ENCODE measurements around the gene PCED1B. TPM values are rescaled to one million over a fixed set of nuclear protein-coding genes. Genes with fewer than 3 reads are reported as not detected.
A peak's percentile ranks its signal among the peaks of the same experiment; 100 is the strongest.
"Not testable (repeated sequence)": the region's sequence is repeated elsewhere in the genome, so short reads cannot be mapped to it uniquely, and the experiment has no call there.

Gene PCED1B, protein sequence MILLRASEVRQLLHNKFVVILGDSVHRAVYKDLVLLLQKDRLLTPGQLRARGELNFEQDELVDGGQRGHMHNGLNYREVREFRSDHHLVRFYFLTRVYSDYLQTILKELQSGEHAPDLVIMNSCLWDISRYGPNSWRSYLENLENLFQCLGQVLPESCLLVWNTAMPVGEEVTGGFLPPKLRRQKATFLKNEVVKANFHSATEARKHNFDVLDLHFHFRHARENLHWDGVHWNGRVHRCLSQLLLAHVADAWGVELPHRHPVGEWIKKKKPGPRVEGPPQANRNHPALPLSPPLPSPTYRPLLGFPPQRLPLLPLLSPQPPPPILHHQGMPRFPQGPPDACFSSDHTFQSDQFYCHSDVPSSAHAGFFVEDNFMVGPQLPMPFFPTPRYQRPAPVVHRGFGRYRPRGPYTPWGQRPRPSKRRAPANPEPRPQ
- polyA plus RNA-seq (2014; cell fraction: cytosol; rRNA removed), result not detected in 2 replicates
- not detected in 2 replicates for polyA plus RNA-seq (2014; cell fraction: nucleus; rRNA removed)

DNA sequence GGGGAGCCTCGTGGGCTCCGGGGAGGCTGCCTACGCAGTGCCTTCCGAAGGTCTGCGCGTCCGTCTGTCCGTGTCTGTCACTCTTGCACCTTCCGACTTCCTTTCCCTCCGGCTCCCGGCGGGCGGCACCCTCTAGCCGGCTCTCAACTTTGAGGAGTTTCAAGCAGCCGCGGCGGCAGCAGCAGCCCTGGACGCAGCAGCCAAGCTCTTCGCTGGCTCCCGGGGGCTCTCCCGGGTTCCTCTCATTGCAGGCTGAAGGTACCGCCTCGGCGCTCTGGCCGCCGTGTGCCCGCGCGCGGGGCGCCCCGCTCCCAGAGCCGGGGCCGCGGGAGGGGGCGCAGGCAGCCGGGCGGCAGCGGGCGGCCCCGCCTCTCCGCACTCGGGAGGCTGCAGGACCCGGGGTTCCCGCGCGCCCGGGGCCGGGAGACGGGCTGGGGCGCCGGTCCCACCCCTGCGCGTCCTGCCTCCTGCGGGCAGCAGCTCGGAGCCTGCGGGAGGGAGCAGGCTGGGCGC, at the start of gene PCED1B, which contains the start of gene AMIGO2:
Gene PCED1B, plus strand, starts transcription at position 154 of the 513 bp plus-strand sequence. CDS start 155,443 bp downstream, outside the sequence.
Gene AMIGO2, minus strand, starts transcription at position 492 of the 513 bp plus-strand sequence. CDS start 957 bp downstream, outside the sequence.
- DNase-seq (ENCODE audit: low spot score), result peak; percentile 9

DNA sequence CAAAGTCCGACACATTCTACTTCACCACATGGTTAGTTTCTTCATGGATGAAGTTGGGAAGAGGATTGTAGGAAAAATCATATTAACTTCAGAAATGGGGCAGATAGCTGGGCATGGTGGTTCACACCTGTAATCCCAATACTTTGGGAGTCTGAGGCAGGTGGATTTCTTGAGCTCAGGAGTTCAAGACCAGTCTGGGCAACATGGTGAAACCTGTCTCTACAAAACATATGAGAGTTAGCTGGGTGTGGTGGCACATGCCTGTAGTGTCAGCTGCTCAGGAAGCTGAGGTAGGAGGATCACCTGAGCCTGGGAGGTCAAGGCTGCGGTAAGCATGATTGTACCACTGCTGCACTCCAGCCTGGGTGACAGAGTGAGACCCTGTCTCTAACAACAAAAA, 49.5 kb upstream of the PCED1B start:
- no peak for DNase-seq (ENCODE audit: low spot score)

DNA sequence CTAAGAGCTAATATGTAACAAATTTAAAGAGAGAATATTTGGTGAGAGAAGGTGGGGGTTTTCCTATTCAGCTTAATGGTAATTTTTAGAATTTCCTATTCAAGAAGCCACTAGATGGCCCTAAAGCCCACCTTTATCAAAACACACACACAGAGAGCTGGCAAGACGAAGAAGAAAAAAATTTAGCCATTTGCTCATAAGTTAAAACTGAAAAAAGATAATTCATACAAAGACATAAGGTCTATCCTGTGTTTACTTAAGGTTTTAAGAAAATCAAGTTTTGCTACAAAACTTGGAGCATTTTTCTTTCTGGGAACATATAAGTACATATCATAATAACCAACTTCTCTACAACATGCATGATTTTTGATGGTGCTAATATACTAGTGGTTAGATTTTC, 46.8 kb upstream of the PCED1B start:
- peak; percentile 22 for DNase-seq (ENCODE audit: low spot score)

DNA sequence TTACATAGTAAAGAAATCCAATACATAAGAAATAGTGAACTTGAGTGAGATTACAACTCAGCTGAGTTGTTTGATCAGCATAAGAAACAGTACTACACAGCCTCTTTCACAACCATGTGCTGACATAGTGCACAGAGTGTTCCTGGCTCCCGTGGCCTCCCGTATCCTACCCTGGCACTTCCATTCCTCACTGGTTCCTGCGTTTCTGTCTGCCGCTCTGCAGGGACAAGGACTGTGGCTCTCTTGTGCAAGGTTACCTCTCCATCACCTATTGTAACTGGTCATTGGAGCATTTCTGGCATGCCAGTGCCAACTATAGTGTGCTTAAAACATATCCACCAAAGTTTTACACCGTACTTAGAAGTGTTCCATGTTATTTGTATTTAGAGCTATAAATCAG, 46.3 kb upstream of the PCED1B start:
- DNase-seq (ENCODE audit: low spot score), result no peak

DNA sequence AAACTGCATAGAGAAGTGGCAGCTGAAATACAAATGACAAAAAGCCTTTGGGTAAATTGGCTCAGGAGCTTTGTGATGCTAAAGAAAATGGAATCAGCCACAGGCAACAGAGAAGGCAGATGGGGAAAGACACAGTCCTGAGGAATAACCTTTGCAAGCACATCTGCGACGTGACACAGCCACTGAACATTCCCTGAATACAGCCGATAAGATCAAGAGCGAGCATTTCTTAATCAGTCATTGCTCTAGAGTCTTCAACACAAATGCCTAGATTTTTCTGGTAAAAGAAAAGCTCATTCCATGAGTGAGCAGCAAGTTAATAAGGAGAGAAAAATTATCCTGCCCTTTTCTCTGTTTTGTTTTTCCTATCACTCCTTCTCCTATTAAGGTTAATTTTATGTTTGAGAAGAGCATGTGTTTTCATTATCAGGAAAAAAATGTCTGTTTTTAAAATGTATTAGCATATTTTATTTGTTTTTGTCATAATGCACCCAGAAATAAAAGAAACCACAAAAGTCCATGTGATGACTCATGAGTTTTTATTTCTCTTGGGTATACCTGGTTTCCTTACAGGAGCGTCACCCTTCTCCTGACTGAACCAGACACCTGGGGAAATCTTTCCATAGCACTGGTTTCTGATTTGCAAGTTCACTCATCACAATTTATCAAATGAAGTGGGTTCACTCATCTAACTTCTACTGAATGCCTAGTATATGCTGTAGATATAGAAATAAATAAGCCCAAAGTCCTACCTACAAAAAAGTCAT, 45.4 kb upstream of the PCED1B start:
- DNase-seq (ENCODE audit: low spot score), result no peak

DNA sequence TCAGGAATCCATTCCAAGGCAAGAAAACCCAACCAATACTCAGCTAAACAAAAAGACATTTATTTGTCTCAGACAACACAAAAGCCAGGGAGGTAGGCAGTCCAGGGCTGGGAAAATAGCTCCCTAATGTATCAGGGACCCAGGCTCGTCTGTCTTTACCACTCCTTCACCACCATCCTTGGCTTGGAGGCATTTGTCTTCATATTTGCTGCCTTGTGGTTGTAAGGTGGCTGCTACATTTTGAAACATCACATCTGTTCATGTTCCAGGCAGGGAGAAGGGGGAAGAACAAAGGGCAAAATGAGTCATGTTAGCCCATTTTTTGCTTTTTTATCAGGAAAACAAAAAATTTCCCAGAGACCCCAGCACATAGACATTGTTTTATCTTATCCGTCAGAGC, 44.8 kb upstream of the PCED1B start:
- DNase-seq (ENCODE audit: low spot score), result no peak

DNA sequence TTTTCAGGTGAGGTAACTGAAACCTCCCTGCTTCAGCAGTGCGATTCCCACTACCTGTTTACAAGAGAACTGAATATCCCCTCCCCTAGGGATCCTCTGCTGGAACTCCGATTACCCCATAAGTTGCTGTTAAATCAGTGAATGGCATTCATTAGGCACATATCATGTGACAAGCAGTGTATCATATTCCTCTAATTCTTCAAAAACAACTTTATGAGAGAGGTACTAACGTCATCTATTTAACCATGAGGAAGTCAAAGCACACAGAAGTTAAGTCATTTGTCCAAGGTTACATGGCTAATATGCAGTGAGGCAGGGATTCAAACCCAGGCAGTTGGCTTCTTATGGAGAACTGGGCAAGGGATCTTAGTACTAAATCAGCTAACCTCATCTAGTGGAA, 43.9 kb upstream of the PCED1B start:
- DNase-seq (ENCODE audit: low spot score), result no peak

DNA sequence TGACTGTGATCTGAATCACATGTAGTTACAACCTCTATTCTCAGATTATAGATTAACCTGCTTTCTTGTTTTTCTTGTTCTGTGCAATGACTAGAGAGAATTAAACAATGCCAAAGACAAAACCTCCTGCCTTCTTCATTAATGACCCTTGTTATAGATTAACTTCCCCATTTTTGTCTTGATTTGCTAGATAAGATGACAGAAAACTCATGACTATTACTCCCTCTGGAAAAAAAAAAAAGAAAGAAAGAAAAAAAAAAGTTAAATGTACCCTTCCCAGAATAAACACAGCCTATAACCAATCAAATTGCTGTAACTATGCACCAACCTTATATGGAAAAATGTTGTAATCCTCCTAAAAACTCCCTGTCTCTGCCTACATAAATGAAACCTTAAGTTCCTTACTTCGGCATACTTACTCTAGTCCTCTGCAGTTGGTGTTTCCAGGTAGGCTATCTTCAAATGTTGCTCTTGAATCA, 41.1 kb upstream of the PCED1B start:
- no peak for DNase-seq (ENCODE audit: low spot score)

DNA sequence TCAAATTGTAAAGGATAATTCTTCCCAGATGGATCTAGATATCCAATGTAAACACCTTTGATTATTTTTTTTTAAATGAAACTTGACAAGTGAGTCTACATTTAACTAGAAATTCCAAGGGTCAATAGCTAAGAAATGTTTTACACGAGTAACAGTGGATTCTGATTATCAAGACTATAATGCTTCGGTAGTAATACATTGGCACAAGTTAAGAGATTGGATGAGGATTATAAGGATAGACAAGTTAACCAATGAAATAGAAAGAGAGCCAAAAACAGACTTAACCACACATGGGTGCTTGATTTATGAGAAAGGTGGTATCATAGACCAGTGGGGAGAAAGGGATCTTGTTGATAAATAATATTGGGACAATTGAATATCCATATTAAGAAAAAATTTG, 40.3 kb upstream of the PCED1B start:
- no peak for DNase-seq (ENCODE audit: low spot score)

DNA sequence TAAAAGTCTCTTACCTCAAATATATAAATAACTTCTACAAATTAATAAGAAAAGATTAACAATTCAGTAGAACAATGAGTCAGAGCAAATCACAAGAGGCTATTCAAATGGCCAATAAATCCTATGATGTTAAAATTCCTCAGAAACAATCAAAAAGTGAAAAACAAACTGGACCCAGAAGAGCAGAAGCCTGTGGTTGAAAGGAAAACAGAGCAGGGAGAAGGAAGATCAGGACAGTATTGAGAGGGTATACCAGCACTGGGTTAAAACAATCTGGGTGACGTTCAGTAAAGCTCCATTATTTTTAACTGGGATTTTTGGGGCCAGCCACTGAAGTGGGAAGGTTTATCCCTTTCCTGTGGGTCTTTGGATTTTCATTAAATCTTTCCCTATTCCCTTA, 39.7 kb upstream of the PCED1B start:
- DNase-seq (ENCODE audit: low spot score), result no peak

DNA sequence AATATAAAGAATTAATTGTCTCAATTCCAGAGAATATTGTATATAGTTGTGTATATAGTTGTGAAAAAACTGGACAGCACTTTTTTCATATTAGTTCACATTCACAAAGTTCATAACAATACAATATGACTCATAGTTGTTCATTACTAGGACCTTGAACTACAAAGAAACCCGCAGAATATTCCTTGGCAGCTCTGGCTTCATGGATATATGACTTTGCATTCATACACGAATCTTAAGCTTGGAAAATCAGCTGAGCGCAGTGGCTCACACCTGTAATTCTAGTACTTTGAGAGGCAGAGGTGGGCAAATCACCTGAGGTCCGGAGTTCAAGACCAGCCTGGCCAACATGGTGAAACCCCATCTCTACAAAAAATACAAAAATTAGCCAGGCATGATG, 38.1 kb upstream of the PCED1B start:
- DNase-seq (ENCODE audit: low spot score), result no peak

DNA sequence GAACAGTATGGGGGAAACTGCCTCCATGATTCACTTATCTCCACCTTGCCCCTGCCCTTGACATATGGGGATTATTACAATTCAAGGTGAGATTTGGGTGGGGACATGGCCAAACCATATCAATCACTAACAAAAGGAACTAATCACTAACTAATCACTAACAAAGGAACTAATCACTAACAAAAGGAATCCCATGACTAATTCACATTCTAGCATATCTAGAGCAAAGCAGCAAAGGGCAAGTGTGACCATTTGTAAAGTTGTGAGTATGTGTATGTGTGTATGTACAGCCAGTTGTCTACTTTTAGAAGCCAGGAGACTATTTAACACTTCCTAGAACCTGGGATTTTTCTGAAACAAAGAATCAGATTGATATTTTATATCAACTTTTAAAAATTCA, 30.9 kb upstream of the PCED1B start:
- no peak for DNase-seq (ENCODE audit: low spot score)

DNA sequence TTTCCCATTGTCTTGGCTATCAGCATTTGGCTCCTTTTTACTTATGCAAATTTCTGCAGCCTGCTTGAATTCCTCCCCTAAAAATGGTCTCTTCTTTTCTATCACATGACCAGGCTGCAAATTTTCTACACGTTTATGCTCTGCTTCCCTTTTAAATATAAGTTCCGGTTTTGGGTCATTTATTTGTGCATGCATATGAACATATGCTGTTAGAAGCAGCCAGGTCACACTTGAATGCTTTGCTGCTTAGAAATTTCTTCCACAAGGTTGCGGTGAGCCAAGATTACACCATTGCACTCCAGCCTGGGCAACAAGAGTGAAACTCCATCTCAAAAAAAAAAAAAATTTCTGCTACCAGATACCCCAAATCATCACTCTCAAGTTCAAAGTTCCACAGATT, 28.1 kb upstream of the PCED1B start:
- not testable (repeated sequence) for DNase-seq (ENCODE audit: low spot score)

DNA sequence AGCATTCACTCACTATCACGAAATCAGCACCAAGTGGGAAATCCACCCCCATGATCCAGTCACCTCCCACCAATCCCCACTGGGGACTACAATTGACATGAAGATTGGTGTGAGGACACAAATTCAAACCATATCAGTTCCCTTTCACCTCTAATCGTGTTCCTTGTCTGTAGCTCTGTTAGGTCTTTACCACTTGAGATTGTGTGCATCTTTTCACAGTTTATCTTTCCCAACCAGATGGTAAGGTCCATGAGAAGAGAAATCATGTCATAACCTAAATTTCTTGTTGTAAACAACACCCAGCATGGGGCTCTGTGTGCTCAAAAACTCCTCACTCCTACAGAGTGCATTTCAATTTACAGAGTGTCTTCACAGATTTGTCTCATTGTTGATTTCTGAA, 27.1 kb upstream of the PCED1B start:
- DNase-seq (ENCODE audit: low spot score), result no peak

DNA sequence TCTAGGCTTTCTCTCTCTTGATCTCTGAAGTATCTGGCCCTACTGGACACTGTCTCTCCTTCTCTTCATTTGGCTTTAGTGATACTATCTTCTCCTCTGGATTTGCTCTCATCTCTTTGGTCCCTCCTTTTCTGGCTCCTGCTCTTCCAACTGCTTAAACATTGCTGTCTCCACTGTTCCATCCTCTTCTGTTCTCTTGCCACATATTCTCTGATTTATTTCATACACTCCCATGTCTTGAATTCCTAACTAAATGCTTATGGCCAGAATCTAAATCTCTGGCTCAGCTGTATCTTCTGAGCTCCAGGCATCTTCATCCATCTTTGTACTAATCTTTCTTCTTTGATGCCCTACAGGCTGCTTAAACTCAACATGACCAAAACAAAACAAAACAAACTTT, 25.5 kb upstream of the PCED1B start:
- DNase-seq (ENCODE audit: low spot score), result no peak

DNA sequence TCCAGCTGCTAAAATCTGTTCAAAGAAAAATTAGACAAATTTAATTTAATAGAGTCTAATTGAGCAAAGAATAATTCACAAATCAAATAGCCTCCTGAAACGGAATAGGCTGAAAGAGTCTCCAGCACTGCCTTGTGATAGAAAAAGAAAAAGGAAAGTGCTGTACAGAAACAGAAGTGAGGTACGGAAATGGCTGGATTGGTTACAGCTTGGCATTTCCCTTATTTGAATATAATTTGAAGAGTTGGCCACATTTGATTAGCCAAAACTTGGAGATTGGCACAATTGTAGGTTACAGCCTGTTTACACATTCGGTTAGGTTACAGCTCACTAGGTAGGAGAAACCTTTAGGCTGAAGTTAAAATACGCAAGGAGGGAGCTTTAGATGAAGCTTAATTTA, 24.8 kb upstream of the PCED1B start:
- no peak for DNase-seq (ENCODE audit: low spot score)

DNA sequence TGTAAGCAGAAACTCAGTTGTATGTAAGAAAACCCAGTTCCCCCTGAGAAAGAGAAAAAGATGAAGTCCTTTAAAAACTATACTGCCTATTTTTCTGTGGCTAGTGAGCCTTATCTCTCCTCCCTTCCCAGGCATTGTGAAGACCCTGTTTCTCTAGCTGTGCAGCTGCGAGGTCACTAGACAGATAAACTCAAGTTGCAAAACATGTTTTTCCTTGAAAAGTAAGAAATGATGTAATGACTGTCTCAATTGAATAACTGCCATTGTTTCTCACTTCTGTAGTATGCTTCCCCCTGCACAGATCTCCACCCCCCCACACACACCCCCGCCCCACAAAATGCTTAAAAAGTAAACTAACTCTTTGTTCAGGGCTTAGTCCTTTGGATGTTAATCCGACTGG, 23.6 kb upstream of the PCED1B start:
- DNase-seq (ENCODE audit: low spot score), result not testable (repeated sequence)

DNA sequence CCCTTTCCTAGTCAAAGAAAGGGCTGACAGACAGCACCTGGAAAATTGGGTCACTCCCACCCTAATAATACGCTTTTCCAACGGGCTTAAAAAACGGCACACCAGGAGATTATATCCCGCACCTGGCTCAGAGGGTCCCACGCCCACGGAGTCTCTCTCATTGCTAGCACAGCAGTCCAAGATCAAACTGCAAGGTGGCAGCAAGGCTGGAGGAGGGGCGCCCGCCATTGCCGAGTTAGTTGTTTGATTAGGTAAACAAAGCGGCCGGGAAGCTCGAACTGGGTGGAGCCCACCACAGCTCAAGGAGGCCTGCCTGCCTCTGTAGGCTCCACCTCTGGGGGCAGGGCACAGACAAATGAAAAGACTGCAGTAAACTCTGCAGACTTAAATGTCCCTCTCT, 22.5 kb upstream of the PCED1B start:
- not testable (repeated sequence) for DNase-seq (ENCODE audit: low spot score)

DNA sequence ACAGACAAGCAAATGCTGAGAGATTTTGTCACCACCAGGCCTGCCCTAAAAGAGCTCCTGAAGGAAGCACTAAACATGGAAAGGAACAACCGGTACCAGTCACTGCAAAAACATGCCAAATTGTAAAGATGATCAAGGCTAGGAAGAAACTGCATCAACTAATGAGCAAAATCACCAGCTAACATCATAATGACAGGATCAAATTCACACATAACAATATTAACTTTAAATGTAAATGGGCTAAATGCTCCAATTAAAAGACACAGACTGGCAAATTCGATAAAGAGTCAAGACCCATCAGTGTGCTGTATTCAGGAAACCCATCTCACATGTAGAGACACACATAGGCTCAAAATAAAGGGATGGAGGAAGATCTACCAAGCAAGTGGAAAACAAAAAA, 20.8 kb upstream of the PCED1B start:
- not testable (repeated sequence) for DNase-seq (ENCODE audit: low spot score)

DNA sequence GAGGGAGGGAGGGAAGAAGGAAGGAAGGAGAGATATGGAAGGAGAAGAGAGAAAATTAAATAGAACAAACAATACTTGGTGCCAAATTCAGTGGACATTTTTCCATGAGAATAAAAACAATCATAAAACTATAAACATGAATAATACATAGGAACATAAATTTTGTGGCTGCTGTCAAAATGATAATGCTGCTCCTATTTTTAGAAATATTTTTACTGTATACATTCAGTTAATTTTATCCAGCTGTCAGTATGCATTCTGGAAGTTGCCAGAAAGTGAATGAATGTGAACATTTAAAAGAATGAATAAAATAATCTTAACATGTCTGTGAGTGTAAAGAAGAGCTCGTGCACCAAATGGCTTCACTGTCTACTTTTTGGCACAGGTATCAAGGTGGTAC, 13.9 kb upstream of the PCED1B start:
- no peak for DNase-seq (ENCODE audit: low spot score)

DNA sequence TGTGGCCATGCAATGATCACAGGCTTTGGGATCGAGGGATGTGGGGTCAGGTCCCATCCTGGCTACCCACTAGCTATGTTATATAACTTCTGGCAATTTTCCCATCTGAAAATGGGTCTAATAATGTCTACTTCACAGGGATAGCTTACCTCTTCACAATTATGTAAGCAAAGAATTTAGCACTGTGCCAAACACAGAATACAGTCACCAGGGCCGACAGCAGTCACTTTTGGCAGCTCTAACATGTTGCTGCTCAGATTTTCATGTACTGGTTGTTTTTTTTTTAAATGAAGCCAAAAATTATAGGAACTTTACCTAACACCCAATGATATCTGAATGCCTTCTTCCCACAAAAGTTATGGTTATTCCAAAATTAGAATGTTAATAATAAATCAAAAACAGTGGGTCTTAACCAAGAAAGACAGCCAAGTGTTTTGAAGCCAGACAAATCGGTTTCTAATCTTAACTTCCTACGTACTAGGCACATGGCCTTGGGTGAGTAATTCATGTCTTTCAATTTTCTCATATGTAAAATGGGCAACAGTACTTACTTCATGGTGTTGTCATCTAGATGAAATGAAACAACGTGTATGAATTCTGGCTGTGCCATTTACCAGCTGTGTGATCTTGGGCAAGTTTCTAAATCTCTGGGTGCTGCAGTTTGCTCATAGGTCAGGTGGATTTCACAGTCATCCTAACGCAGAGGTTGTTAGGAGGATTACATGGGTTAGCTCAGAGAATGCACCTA, 13.0 kb upstream of the PCED1B start:
- DNase-seq (ENCODE audit: low spot score), result no peak

DNA sequence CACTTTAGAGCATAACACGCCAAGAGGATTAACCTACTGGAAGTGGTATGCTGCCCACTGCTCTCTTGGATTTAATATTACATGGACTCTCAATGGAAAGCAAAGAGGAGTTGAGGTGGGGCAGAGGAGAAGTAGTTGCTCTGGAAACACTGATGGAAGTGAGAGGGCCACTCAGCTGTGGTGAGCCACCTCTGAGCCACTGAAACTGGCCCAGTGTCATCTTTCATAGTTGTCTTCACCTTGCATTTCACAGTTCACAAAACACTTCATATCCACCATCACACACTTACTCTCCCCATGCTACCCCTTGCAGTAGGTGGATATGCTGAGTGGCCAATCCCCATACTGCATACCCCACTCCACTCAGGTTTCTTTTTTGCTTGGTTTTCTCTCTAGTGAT, 12.2 kb upstream of the PCED1B start:
- no peak for DNase-seq (ENCODE audit: low spot score)
